T-helper 1 cell treated with Interleukin-12 subunit alpha and Interleukin-12 subunit beta and Interleukin-4 antibody, amounts not matched to agents 30 μg/mL and 1 μg/mL, for 36 hours (primary cell): Measurements from ENCODE around the gene DCTN4.

Experiments
- H3K27ac Mint-ChIP-seq: one replicate; pipeline ENCODE4 v1.8.0; 2021; ENCODE audit warnings: mild to moderate bottlenecking, mixed read lengths
- H3K27me3 Mint-ChIP-seq: one replicate; pipeline ENCODE4 v1.8.0; 2021; ENCODE audit warnings: low read depth, mixed read lengths
- H3K36me3 Mint-ChIP-seq: one replicate; pipeline ENCODE4 v1.8.0; 2021; ENCODE audit warnings: low read depth, mixed read lengths
- H3K4me1 Mint-ChIP-seq: one replicate; pipeline ENCODE4 v1.8.0; 2021; ENCODE audit warnings: low read depth, mixed read lengths
- H3K4me3 Mint-ChIP-seq: one replicate; pipeline ENCODE4 v1.8.0; 2021; ENCODE audit warnings: mild to moderate bottlenecking, moderate library complexity, mixed read lengths
- H3K9me3 Mint-ChIP-seq: one replicate; pipeline ENCODE4 v1.8.0; 2021; ENCODE audit warnings: mixed read lengths

Gene DCTN4

DNA sequence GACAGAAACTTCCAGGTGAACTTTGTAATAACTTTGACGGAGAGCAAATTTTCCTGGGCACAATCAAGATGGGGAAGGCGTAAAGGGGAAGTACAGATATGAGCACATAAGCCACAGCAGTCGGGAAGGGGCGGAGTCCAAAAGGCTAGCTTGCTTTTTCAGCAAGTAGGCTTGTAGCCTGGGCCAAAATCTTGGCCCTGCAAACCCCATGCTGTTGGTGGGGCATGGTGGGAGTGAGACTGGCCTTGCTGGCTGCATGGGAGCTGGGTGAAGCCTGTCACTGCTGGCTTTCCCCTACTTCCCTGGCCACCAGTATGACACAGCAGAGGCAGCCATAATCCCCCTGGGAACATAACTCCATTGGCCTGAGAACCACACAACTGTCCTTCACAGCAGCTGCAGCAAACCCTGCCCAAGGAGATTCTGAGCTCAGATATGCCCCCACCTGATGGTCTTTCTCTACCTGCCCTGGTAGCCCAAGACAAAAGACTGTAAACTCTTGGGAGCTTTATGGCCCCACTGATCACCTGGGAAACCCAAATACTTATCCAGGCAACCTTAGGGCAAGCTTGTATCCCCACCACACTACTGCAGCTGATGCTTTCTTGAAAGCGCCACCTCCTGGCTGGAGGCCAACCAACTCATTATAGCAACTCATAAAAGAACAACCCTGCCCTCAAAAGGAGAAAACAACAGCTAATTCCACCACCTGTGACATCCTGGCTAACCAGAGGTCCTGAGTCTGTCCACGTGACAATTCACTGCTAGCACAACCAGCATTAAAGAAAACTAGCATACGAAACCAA, 24.0 kb downstream of the DCTN4 start:
- Mint-ChIP-seq H3K36me3 (peaks cover 68% of the 10 kb centered on the region), H3K9me3 (peaks cover 9% of the 10 kb centered on the region), H3K27me3 (no peaks in the 10 kb centered on the region), H3K4me1 (peaks cover 49% of the 10 kb centered on the region), H3K27ac (peak overlapping the region; percentile 47), H3K4me3 (no peak overlapping the region)

DNA sequence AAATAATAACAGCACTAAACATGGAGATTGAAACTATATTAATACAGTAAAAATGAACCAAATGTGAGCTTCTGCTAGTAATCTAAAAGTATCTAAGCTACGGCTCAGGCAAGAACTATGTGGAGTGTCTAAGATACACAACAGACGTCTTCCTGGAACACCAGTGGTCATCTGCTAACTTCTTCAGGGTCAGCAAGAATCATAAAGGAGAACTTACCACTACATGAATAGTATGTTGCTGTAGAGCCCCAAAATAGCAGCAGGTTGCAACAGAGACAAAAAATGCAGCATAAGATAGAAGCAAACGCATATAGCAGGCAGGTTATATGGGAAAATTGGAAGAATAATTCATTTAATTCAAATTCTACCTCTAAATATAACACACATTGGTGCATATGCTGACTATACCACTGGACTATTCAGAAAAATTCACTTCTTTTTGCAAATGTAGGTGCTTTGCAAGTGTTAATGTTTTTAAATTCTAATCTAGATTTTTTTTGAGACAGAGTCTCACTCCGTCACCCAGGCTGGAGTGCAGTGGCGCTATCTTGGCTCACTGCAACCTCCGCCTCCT, 27.1 kb downstream of the DCTN4 start:
- Mint-ChIP-seq H3K9me3 (peaks cover 8% of the 10 kb centered on the region), H3K27me3 (no peaks in the 10 kb centered on the region), H3K4me3 (no peak overlapping the region), H3K36me3 (peaks cover 57% of the 10 kb centered on the region), H3K4me1 (peaks cover 24% of the 10 kb centered on the region), H3K27ac (no peak overlapping the region)

DNA sequence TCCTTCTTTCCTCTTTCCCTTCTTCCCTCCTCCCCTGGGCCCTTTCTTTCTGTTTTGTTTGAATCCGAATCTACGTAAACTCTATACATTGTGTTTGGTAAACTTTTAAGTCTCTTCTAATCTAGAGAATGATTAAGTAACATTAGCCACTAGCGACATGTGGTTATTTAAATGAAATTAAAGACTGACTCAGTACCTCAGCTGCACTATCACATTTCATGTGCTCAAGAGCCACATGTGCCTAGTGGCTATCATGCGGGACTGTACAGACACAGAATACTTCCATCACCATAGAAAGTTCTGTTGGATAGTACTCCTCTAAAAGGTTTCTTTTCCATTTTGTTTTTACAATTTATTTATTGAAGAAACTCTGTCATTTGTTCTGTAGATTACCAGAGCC, 29.0 kb downstream of the DCTN4 start:
- Mint-ChIP-seq H3K4me1 (peaks cover 10% of the 10 kb centered on the region), H3K27ac (no peak overlapping the region), H3K4me3 (no peak overlapping the region), H3K27me3 (no peaks in the 10 kb centered on the region), H3K9me3 (no peaks in the 10 kb centered on the region), H3K36me3 (peaks cover 42% of the 10 kb centered on the region)

DNA sequence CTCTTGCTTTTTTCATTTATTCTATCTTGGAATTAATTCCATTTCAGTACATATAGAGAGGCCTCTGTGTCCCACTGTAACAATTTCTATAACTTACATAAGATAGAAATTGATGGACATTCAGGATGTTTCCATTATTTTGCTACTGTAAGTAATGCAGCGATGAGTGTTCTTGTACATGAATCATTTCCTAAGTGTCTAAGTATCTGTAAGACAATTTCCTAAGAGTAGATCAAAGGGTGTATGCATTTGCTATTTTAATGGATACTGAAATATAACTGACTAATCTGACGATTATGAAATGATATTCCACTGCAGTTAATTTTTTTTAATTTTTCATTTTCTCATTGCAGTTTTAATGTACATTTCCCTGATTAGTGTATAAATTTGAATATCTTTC, 35.0 kb downstream of the DCTN4 start:
- H3K27ac Mint-ChIP-seq, result no peak overlapping the region

DNA sequence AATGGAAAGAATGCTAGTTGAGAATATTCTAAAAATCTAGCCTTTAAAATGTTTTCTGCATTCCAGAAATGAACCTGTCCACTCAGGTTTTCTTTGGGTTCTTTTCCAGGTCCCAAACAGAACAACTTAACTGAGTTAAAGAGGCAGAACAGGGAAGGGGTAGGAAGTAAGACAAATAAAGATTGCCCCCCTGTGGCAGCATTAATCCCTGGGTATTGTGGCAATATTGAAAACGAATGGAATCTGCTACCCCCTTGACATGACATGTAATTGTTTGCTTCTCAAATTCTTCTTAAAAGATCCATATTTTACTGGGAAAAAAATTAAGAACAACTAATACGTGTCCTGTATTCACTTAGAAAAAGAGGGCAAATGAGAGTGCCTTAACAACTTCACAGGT, 48.7 kb downstream of the DCTN4 start:
- Mint-ChIP-seq H3K4me1 (no peaks in the 10 kb centered on the region), H3K27ac (no peak overlapping the region), H3K9me3 (no peaks in the 10 kb centered on the region), H3K36me3 (peaks cover 23% of the 10 kb centered on the region), H3K4me3 (no peak overlapping the region), H3K27me3 (no peaks in the 10 kb centered on the region)

More for the DNA sequence above, 35.0 kb downstream of the DCTN4 start:
- Mint-ChIP-seq H3K4me1 (no peaks in the 10 kb centered on the region), H3K36me3 (peaks cover 41% of the 10 kb centered on the region), H3K9me3 (no peaks in the 10 kb centered on the region), H3K27me3 (no peaks in the 10 kb centered on the region), H3K4me3 (no peak overlapping the region)

DNA sequence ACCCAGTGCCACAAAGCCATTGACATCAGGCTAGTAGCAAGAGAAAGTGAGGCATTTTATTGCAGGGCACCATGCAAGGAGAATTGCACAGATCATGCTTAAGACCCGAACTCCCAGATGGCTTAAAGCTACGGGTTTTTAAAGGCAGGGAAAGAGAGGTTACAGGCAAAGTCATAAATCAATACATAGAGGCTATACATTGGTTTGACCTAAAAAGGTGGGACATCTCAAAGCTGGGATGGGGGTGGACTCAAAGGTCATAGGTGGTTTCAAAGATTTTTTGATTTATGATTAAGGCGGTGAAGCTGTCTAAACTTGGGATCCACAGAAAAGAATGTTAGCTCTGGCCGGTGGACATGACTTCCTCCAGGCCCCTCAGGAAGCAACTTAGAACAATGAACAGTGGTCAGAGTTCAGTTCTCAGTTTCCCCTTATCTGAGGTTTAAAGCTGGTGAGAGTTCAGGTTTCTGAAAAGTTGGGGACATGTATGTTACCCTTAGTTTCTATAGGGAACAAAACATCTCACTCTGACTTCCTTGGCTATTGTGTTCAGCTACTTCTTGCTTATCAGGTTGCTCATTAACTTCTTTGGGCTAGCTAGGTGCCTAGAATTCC, 51.9 kb downstream of the DCTN4 start:
- Mint-ChIP-seq H3K27ac (no peak overlapping the region), H3K4me1 (peaks cover 2% of the 10 kb centered on the region), H3K4me3 (no peak overlapping the region), H3K9me3 (no peaks in the 10 kb centered on the region), H3K27me3 (peaks cover 6% of the 10 kb centered on the region), H3K36me3 (peaks cover 21% of the 10 kb centered on the region)

DNA sequence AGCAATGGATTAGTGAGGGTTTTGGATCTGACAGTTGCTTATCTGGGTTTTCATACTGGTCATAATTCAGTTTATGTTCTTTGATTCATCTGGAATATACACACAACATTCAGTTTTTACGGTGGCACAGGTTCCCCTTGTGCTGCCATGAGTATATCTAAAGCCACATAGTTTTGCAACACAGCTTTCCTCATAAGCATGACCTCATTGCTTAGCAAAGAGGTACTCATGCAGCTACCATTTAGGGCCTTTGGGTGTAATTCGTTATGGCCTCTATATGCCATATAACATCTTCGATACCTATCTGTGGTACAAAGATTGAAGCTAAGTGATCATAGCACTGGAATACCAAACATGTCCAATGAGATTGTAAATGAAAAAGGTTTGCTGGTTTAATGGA, 55.1 kb downstream of the DCTN4 start:
- no peaks in the 10 kb centered on the region for H3K9me3 Mint-ChIP-seq
- H3K27me3 Mint-ChIP-seq, result peaks cover 6% of the 10 kb centered on the region
- no peak overlapping the region for H3K4me3 Mint-ChIP-seq
- no peak overlapping the region for H3K27ac Mint-ChIP-seq
- peaks cover 11% of the 10 kb centered on the region for H3K36me3 Mint-ChIP-seq
- peaks cover 3% of the 10 kb centered on the region for H3K4me1 Mint-ChIP-seq

DNA sequence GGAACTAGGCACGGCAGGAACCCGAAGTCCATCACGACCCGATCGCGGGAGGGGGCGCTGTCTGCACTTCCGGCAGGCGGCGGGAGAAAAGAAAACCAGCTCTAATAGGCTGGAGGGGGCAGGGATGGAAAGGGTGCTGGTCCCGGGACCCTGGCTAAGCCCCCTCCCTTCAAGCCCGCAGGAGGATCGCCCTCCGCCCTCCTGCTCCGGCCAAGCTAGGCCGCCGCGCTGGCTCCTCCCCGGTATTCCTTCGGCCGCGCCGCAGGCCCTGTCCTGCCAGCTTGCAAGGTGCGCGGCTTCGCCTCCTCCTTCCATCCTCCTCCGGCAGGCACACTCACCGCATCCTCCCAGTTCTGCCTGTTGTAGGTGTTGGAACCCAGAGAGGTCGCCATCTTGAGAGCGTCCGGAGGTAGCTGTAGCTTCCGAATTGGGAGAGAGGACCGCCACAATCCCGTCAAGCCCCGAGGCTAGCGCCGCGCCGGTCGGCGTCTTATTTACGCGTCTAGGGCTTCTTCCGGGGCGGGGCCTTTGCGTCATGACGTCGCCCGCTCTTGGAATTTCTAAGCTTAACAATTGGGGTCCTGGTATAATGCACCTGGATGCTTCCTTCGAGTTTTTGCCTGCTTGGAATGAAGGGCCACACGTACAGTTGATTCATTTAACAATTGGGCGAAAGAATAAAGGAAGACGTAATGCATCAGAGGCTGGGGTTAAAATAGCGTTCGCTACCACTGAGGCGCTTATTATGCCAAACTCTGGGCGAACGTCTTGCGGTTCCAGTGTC, 58.0 kb downstream of the DCTN4 start, which contains the start of gene RBM22:
Gene RBM22, minus strand, starts transcription at position 469 of the 784 bp plus-strand sequence. Its CDS starts 77 bp downstream, at position 392.
- Mint-ChIP-seq H3K36me3 (peaks cover 16% of the 10 kb centered on the region), H3K4me3 (no peak within 1 kb of the TSS), H3K9me3 (no peaks in the 10 kb centered on the region), H3K4me1 (peaks cover 9% of the 10 kb centered on the region), H3K27ac (no peak within 1 kb of the TSS), H3K27me3 (peaks cover 6% of the 10 kb centered on the region)

DNA sequence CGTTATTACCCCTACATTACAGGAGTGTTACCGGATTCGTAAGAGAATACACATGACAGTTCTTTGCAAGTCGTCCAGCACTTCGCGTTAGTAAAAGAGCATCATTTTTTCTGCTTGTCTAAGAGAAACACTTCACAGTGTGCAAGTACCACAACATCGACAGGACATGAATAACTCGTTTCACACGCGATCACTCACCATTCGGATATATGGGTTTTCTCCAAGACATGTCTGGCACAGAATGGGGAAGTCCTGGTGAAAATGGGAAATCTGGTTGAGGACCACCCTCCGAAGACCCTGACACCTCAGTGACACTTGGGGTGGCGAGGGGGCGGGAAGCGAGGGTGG, 58.6 kb downstream of the DCTN4 start:
- Mint-ChIP-seq H3K36me3 (peaks cover 20% of the 10 kb centered on the region), H3K27me3 (peaks cover 6% of the 10 kb centered on the region), H3K4me3 (no peak overlapping the region), H3K9me3 (no peaks in the 10 kb centered on the region), H3K4me1 (peaks cover 9% of the 10 kb centered on the region), H3K27ac (no peak overlapping the region)

DNA sequence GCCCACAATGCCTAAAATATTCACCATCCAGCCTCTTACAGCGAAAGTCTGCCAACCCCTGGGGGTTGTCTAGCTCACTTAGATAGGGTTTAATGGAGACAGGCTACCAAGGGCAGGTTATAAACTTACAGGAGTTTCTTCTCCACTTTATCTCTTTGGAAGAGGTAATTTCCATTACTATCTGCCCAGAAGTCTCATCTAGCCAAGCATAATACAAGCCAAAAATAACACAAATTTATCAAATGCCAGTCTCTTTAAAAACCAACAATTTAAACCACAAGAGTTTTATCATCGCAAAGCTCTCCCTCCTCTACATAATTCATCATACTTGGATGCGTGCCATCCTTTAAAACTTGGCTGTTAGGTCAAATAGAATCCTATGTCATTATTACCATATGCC, 64.2 kb downstream of the DCTN4 start:
- Mint-ChIP-seq H3K27me3 (no peaks in the 10 kb centered on the region), H3K4me3 (no peak overlapping the region), H3K4me1 (peaks cover 7% of the 10 kb centered on the region), H3K27ac (no peak overlapping the region), H3K9me3 (no peaks in the 10 kb centered on the region), H3K36me3 (peaks cover 54% of the 10 kb centered on the region)

DNA sequence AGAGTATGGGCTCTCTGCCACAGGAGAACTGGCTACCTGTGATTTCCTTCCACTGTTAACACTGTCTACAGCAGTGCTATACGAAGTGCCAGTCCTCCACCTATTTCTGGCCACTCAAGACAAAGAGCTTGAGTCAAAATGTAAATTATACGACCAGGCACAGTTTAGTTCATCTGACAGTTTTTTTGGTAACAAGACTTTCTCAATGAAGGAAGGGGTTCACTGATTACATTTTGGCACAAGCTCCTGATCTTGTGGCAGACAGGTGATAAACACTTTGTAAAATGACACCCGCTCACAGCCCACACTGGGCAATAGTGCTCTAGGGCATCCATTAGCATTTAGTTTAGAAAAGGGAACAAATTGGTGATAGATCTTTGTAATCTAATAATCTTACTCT, 66.5 kb downstream of the DCTN4 start:
- Mint-ChIP-seq H3K4me1 (peaks cover 2% of the 10 kb centered on the region), H3K4me3 (no peak overlapping the region), H3K36me3 (peaks cover 55% of the 10 kb centered on the region), H3K27ac (no peak overlapping the region), H3K9me3 (no peaks in the 10 kb centered on the region), H3K27me3 (no peaks in the 10 kb centered on the region)

DNA sequence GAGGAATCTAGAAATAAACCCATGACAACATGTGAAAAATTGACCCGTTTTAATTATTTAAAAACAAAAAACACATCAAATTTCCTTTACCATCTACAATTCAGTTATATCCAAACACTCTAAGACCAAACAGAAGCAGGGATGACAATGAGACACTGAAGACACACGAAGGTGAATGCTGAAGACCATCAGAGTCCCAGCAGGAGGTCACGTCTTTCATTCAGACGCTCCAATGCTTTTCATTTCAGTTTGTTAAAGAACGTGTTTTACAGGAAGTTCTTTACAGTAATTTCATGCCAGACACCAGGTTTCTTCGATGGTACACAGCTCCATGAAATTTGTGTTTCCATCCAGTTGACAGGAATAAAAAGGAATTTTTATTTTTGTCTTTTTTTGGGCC, 68.1 kb downstream of the DCTN4 start:
- H3K27ac Mint-ChIP-seq, result no peak overlapping the region
- H3K4me1 Mint-ChIP-seq, result no peaks in the 10 kb centered on the region
- H3K27me3 Mint-ChIP-seq, result no peaks in the 10 kb centered on the region
- no peaks in the 10 kb centered on the region for H3K9me3 Mint-ChIP-seq
- peaks cover 53% of the 10 kb centered on the region for H3K36me3 Mint-ChIP-seq
- no peak overlapping the region for H3K4me3 Mint-ChIP-seq

DNA sequence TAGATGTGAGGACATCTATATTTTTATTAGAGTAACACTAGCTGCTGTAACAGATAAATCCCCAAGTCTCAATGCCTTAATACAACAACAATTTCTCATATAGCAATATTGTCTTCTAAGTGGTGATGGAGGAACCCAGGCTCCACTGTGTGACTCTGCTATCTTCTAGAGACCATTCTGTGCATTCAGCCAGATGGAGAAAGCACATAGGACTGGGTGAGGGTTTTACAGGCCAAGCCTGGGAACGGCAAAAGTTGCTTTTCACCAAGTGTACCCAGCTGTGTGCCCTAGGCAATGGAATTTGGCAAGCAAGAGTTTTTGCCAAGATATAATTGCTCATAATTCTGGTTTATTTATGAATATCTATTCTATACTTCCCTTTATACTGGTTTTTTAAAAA, 69.7 kb downstream of the DCTN4 start:
- Mint-ChIP-seq H3K9me3 (no peaks in the 10 kb centered on the region), H3K27ac (no peak overlapping the region), H3K36me3 (peaks cover 41% of the 10 kb centered on the region), H3K4me1 (no peaks in the 10 kb centered on the region), H3K27me3 (no peaks in the 10 kb centered on the region), H3K4me3 (no peak overlapping the region)

DNA sequence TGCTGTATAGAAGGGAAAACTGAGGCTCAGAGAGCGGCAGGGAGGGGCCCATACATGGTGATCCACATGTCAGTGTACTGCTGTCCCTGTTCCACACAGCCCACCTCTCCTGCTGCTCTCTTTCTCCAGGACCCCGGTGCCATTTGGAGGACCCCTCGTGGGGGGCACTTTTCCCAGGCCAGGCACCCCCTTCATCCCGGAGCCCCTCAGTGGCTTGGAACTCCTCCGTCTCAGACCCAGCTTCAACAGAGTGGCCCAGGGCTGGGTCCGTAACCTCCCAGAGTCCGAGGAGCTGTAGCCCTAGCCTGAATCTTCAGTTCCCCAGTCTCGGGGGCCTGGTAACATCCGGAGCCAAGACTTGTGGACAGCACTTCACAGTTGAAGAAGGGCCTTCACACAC, 82.2 kb downstream of the DCTN4 start:
- H3K4me3 Mint-ChIP-seq, result no peak overlapping the region
- peaks cover 3% of the 10 kb centered on the region for H3K4me1 Mint-ChIP-seq
- H3K36me3 Mint-ChIP-seq, result no peaks in the 10 kb centered on the region
- H3K27me3 Mint-ChIP-seq, result peaks cover 6% of the 10 kb centered on the region
- no peak overlapping the region for H3K27ac Mint-ChIP-seq
- no peaks in the 10 kb centered on the region for H3K9me3 Mint-ChIP-seq
